GM12801 (cell line): ENCODE measurements around the gene ARAP3.

Experiments used
- CTCF ChIP-seq: IDR thresholded peaks from one replicate; pipeline ENCODE4 v1.5.1; 2011; ENCODE audit warnings: control low read depth; ENCODE audit not compliant: insufficient read length; ENCODE audit errors: extremely low read depth

The ARAP3 gene

GRCh38 chr5:141695627-141696215 is 13.7 kb upstream of the ARAP3 start:
- TF ChIP-seq CTCF, result no peak

GRCh38 chr5:141694479-141694878 is 12.4 kb upstream of the ARAP3 start:
- no peak for TF ChIP-seq CTCF

- TF ChIP-seq CTCF, result no peak
Measured at GRCh38 chr5:141692919-141693725, 11.1 kb upstream of the ARAP3 start.

GRCh38 chr5:141692533-141692888 is 10.5 kb upstream of the ARAP3 start:
- TF ChIP-seq CTCF, result no peak

- no peak for TF ChIP-seq CTCF
Measured at GRCh38 chr5:141691867-141692532, 10.0 kb upstream of the ARAP3 start.

- no peak for TF ChIP-seq CTCF
Measured at GRCh38 chr5:141691286-141691866, 9.3 kb upstream of the ARAP3 start.
